ENCODE data around the gene CKS1B. TPM values are rescaled to one million over a fixed set of nuclear protein-coding genes. Genes with fewer than 3 reads are reported as not detected.

The CKS1B gene
- total RNA-seq, 4 donors from 2014 or later = 34.9 to 72.8 (median 55.3) TPM

DNA sequence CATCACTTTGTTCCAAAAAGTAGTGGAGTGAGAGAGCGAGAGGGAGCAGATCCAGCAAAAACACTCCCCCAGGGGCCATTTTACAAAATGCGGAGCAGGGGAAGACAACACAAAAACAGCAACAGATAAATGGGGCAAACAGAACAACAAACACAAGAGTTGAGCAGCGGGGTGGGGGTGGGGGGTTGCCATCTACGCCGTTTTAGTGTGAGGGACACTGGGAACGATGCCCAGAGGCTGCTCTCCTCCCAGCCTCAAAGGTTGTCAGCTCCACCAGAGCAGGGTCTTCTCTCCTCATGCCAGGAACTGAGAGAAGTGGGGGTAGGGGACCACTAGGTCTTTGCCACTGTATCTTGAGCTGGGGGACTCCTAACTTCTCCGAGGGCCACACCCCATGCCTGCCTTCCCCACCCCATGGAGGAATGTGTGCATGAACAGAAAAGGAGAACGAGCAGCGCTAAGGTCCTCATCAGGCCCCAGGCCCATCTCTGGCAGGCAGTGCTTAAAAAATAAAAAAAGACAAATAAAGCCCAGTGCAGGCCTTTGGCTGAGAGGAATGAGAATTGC lies 17.3 kb upstream of the CKS1B start:
- intact Hi-C loops (cut with DNase I) = loop anchor here (10.0 kb wide), 1 partner anchor 392 kb away; the partner anchor contains the start of gene CHRNB2
- Histone ChIP-seq H3K36me3 (peaks cover 8 to 27% (median 10%) of the 10 kb centered on the region in 3 donors), H3K4me1 (peaks cover 28 to 87% (median 57%) of the 10 kb centered on the region in 3 donors), H3K9me3 (no peaks in the 10 kb centered on the region), H3K27ac (peak overlapping the region; percentile 79 to 89 (median 85)), H3K27me3 (no peaks in the 10 kb centered on the region), H3K4me3 (no peak overlapping the region)
- no peak for DNase-seq
- TF ChIP-seq, protein P1, sequence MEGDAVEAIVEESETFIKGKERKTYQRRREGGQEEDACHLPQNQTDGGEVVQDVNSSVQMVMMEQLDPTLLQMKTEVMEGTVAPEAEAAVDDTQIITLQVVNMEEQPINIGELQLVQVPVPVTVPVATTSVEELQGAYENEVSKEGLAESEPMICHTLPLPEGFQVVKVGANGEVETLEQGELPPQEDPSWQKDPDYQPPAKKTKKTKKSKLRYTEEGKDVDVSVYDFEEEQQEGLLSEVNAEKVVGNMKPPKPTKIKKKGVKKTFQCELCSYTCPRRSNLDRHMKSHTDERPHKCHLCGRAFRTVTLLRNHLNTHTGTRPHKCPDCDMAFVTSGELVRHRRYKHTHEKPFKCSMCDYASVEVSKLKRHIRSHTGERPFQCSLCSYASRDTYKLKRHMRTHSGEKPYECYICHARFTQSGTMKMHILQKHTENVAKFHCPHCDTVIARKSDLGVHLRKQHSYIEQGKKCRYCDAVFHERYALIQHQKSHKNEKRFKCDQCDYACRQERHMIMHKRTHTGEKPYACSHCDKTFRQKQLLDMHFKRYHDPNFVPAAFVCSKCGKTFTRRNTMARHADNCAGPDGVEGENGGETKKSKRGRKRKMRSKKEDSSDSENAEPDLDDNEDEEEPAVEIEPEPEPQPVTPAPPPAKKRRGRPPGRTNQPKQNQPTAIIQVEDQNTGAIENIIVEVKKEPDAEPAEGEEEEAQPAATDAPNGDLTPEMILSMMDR (IDR thresholded peaks at IDR 0.05) = no peak
- no peak for TF ChIP-seq POLR2A (IDR thresholded peaks at IDR 0.05)
- 32 to 65% methylated on average over 9 of the region's 9 CpGs for WGBS, 2 donors

DNA sequence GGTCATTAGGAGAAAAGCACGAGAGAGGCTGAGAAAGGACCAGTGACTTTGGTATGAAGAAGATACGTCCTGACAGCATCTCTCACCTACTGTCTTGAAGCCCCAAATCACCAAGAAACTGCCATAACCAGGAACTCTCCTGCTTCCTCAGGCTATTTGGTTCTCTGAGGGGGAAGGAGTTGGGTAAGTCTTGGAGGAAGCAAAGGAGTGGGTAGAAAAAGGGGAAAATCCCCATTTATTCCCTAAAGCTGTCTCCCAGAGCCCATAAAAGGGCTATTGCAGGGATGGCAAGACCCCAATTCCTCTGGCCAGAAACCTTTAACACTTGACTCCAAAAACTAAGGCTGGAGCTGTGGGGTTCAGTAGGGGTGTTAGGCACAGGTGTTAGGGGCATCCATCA lies 16.4 kb upstream of the CKS1B start:
- Histone ChIP-seq H3K27me3 (no peaks in the 10 kb centered on the region), H3K4me3 (no peak overlapping the region), H3K27ac (peak overlapping the region in 2 of 4 donors; percentile 4 to 89), H3K36me3 (peaks cover 8 to 32% (median 14%) of the 10 kb centered on the region in 3 donors), H3K9me3 (no peaks in the 10 kb centered on the region), H3K4me1 (peaks cover 36 to 87% (median 57%) of the 10 kb centered on the region in 3 donors)
- DNase-seq = no peak
- intact Hi-C loops (cut with DNase I) = loop anchor here (10.0 kb wide), 1 partner anchor 393 kb away; the partner anchor contains the start of gene CHRNB2
- 50 to 80% methylated on average over 2 of the region's 2 CpGs for WGBS, 2 donors
- TF ChIP-seq, protein P1 (IDR thresholded peaks at IDR 0.05) = no peak
- TF ChIP-seq POLR2A (IDR thresholded peaks at IDR 0.05) = no peak

DNA sequence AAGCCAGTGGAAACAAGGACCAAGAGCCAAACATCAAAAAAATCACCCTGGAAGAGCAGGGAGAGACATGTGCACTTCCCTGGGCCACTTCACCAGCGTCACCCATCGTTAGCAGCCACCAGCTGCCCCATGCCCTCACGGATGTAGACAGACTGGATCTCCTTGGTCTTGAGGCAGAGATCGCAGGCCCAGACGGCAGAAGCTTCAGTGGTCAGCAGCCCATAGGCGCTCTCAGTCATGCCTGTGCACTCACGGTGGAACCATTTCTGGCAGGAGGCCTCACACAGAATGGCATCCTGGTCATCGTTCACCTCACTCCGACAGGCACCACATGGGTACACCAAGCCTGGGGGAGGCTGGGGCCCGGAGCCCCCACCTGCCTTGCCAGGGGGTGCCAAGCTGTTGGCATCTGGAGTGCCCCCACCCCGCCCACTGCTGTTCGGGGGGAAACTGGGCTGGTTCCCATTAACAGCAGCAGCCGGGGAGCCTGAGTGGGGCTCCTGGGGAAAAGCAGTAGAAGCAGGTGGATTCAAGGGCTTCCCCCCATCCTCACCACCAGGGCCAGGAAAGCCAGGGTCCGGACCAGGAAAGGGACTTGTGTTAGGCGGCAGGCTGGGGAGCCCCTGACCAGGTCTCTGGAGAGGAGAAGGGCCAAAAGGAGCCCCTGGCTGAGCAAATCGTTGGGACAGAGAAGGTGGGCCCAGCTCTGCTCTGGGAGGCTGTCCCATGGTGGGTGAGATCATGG lies 15.6 kb upstream of the CKS1B start:
- Histone ChIP-seq H3K4me3 (no peak overlapping the region), H3K27me3 (no peaks in the 10 kb centered on the region), H3K36me3 (peaks cover 8 to 40% (median 22%) of the 10 kb centered on the region in 3 donors), H3K4me1 (peaks cover 37 to 87% (median 50%) of the 10 kb centered on the region in 3 donors), H3K9me3 (no peaks in the 10 kb centered on the region), H3K27ac (peak overlapping the region in 2 of 4 donors; percentile 4 to 9)
- WGBS, 2 donors = 89% methylated on average over 3 of the region's 16 CpGs; no CpG with 5 or more reads in 1 of the 2 donors
- intact Hi-C loops (cut with DNase I) = loop anchor here (10.0 kb wide), 1 partner anchor 394 kb away; the partner anchor contains the start of gene CHRNB2
- DNase-seq = no peak
- no peak for TF ChIP-seq POLR2A (IDR thresholded peaks at IDR 0.05)
- TF ChIP-seq, protein P1 (IDR thresholded peaks at IDR 0.05) = no peak

DNA sequence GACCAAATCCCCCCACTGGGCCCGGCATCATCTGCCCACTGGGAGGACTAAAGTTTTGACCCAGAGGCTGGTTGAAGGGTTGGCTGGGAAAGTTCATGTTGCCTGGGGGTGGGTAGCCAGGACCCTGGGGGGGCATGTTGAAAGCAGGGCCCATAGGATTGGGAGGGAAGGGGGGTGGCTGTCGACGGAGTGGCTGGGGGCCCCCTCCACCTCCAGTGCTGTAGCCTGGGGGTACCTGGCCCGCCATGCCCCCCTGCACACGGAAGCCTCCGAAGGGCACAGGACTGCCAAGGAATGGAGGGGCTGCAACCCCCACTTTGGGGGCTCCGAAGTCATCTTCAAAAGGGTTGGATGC lies 15.1 kb upstream of the CKS1B start:
- no peaks in the 10 kb centered on the region for H3K9me3 ChIP-seq
- intact Hi-C loops (cut with DNase I) = loop anchor here (10.0 kb wide), 1 partner anchor 395 kb away; the partner anchor contains the start of gene CHRNB2
- no peak overlapping the region for H3K4me3 ChIP-seq
- H3K27ac ChIP-seq = peak overlapping the region in 2 of 4 donors; percentile 4 to 9
- peaks cover 8 to 46% (median 27%) of the 10 kb centered on the region in 3 donors for H3K36me3 ChIP-seq
- DNase-seq = no peak
- TF ChIP-seq, protein P1 (IDR thresholded peaks at IDR 0.05) = no peak
- TF ChIP-seq POLR2A (IDR thresholded peaks at IDR 0.05) = no peak
- WGBS, 2 donors = 100% methylated on average over 1 of the region's 7 CpGs; no CpG with 5 or more reads in 1 of the 2 donors
- peaks cover 35 to 81% (median 45%) of the 10 kb centered on the region in 3 donors for H3K4me1 ChIP-seq
- H3K27me3 ChIP-seq = no peaks in the 10 kb centered on the region
